ENCODE measurements around the gene NAALADL2.
A peak's percentile ranks its signal among the peaks of the same experiment; 100 is the strongest.

NAALADL2 gene

DNA sequence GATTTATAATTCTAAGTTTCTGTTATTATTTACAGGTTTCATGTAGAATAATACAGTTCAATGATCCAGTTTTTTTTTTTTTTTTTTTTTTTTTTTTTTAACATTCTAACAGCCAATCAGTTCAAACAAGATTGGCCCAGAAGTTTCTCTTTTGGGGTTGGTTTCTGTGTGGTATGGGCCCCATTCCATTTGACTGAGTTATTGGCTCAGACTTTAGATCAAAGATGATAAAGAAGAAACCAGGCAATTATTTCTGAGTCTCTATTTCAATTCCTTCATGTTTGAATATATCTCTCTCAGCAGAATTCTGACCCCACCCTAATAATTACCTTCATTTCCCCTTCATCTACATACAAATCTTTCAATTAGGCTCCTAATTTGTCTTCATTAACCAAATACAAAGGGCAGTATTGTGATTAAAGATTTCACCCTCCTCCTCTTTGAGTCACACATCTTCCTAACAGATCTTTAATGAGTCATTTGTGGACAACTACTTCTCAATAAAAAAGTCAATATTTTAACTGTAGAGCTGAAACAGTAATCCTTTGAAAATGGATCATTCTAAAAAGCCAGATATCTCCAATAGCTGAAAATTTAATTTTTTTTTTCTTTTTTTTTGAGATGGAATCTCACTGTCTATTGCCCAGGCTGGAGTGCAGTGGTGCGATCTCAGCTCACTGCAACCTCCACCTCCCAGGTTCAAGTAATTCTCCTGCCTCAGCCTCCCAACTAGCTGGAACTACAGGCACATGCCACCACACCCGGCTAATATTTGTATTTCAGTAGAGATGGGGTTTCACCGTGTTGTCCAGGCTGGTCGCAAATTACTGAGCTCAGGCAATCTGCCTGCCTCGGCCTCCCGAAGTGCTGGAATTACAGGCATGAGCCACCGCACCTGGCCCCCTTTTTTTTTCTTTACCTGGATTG lies 878.8 kb downstream of the NAALADL2 start:
- Histone ChIP-seq H3K27me3 (replicated peaks; ENCODE audit: control insufficient read depth, insufficient read depth, low read length) (no peaks in the 10 kb centered on the region), H3K9me3 (ENCODE audit: control insufficient read depth, low read length) (no peaks in the 10 kb centered on the region), H3K4me3 (ENCODE audit: low read length) (no peak overlapping the region), H3K9ac (ENCODE audit: low read length) (no peak overlapping the region), H3K36me3 (ENCODE audit: control insufficient read depth, insufficient read depth, low read length, severe bottlenecking) (no peaks in the 10 kb centered on the region), H3K4me1 (ENCODE audit: control insufficient read depth, insufficient read depth, low read length) (no peaks in the 10 kb centered on the region)
- DNase-seq (ENCODE audit: low read depth) = no peak

DNA sequence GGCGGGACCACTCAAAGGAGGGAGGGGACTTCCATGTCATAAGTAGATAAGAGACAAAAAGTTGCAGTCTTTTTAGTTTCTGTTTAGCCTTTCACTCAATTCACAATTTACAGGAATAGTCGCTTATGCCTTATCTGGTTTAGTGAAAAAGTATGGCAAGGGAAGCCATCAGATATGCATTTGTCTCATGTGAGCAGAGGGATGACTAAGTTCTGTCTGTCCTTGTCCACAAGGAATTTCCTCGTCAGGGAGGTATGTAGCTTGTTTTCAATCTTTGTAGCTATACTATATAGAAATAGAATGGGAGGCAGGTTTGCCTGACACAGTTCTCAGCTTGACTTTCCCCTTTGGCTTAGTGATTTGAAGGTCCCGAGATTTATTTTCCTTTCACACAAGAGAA lies 882.8 kb downstream of the NAALADL2 start:
- Histone ChIP-seq H3K36me3 (ENCODE audit: control insufficient read depth, insufficient read depth, low read length, severe bottlenecking) (no peaks in the 10 kb centered on the region), H3K9ac (ENCODE audit: low read length) (no peak overlapping the region), H3K4me3 (ENCODE audit: low read length) (no peak overlapping the region), H3K27me3 (replicated peaks; ENCODE audit: control insufficient read depth, insufficient read depth, low read length) (no peaks in the 10 kb centered on the region), H3K9me3 (ENCODE audit: control insufficient read depth, low read length) (no peaks in the 10 kb centered on the region), H3K4me1 (ENCODE audit: control insufficient read depth, insufficient read depth, low read length) (no peaks in the 10 kb centered on the region)
- no peak for DNase-seq (ENCODE audit: low read depth)

DNA sequence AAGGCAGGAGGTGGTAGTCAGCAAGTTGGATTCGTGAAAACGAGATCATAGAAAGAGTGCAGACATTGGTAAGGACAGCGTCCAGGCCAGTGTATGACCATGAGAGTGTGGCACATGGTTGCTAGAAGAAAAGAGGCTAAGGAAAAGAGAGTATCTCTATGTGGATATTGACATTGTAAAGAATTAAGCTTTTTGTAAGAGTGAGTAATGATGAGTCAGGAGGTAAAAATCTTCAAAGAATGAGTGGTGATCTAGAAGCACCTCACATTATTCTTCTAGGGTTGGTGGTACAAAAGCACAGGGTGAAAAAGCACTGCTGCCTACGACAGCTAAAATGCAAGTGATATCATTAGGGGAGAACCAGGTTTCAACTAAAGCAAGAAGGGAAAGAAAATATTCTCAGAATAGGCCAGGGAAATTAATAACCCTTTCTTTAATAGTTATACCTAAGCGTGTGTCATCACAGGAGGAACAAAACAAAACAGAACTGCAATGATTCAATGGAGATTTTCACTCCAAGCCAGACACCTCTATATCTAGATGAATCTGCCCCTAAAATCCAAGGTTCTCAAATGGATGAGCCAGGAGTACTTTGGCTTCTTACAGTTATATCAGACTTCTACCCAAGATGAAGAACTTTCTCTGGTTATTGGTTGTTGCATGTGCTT lies 884.7 kb downstream of the NAALADL2 start:
- H3K9me3 ChIP-seq (ENCODE audit: control insufficient read depth, low read length) = no peaks in the 10 kb centered on the region
- H3K4me1 ChIP-seq (ENCODE audit: control insufficient read depth, insufficient read depth, low read length) = no peaks in the 10 kb centered on the region
- H3K9ac ChIP-seq (ENCODE audit: low read length) = no peak overlapping the region
- H3K27me3 ChIP-seq (replicated peaks; ENCODE audit: control insufficient read depth, insufficient read depth, low read length) = no peaks in the 10 kb centered on the region
- no peak overlapping the region for H3K4me3 ChIP-seq (ENCODE audit: low read length)
- H3K36me3 ChIP-seq (ENCODE audit: control insufficient read depth, insufficient read depth, low read length, severe bottlenecking) = no peaks in the 10 kb centered on the region
- DNase-seq (ENCODE audit: low read depth) = peak; percentile 30

DNA sequence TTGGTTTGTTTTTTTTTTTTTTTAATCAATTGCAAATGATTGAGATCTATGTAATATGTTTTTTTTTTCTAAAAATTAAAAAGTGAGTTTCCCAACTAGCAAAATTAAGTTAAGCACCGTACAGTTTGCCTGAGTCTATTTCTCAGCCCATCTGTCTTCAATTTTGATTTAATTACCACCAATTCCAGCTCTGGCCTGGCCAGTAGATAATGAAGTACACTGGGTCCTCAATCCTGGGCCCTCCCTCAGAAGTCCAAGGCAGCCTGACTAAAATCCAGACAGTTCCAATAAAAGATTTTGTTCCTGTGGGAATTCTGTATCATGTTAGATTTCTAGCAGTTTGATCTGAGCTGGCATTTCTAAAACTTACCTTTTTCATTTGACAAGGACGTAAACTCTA lies 887.2 kb downstream of the NAALADL2 start:
- Histone ChIP-seq H3K27me3 (replicated peaks; ENCODE audit: control insufficient read depth, insufficient read depth, low read length) (no peaks in the 10 kb centered on the region), H3K36me3 (ENCODE audit: control insufficient read depth, insufficient read depth, low read length, severe bottlenecking) (no peaks in the 10 kb centered on the region), H3K9me3 (ENCODE audit: control insufficient read depth, low read length) (no peaks in the 10 kb centered on the region), H3K9ac (ENCODE audit: low read length) (no peak overlapping the region), H3K4me1 (ENCODE audit: control insufficient read depth, insufficient read depth, low read length) (no peaks in the 10 kb centered on the region), H3K4me3 (ENCODE audit: low read length) (no peak overlapping the region)
- no peak for DNase-seq (ENCODE audit: low read depth)

DNA sequence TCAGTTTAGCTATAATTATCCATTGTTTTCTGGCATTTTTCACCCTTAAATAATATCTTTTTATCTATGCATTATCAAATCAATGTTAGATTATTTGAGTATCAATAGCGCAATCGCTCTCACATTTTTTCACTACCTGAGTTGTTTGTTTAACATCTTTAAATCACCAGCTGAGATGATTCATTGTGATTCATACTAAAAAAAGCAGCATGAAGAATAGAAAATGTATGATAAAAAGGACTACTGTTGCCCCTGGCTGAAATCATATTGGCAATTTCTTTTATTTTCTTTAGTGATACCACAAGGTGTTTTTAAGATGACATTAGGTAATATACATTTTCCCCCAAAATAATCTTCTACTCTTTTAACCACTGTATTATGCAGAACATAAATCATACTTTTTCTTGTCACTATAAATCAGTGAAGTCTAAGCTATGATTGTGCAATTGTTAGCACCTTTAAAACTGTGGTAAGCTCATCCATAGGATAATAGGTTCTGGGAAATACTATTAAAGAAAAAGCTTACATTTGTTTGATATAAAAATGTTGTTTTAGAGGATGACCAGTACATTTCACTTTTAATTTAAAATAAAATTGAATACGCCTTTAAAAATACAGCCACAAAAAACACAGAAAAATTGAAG lies 889.1 kb downstream of the NAALADL2 start:
- no peaks in the 10 kb centered on the region for H3K4me1 ChIP-seq (ENCODE audit: control insufficient read depth, insufficient read depth, low read length)
- H3K9me3 ChIP-seq (ENCODE audit: control insufficient read depth, low read length) = no peaks in the 10 kb centered on the region
- no peak overlapping the region for H3K4me3 ChIP-seq (ENCODE audit: low read length)
- no peaks in the 10 kb centered on the region for H3K36me3 ChIP-seq (ENCODE audit: control insufficient read depth, insufficient read depth, low read length, severe bottlenecking)
- peak; percentile 31 for DNase-seq (ENCODE audit: low read depth)
- no peak overlapping the region for H3K9ac ChIP-seq (ENCODE audit: low read length)
- no peaks in the 10 kb centered on the region for H3K27me3 ChIP-seq (replicated peaks; ENCODE audit: control insufficient read depth, insufficient read depth, low read length)

DNA sequence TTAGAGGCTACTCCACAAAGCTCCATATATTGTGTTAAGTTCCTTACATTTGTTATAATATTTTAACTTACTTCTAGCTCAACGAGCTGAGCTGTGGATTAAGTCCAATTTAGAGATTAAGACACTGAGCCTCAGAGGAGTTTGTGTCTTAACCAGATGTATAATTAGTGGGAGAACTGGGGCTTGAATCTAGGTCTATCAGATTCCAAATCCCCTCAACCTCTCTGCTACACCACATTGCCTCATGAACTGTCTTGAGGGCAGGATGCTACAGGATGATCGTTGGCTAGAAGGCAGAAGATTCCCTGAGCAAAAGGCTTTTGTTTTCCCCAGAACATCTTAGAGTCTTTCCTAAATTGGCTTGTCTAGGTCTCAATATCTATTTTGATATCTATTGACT lies 890.8 kb downstream of the NAALADL2 start:
- no peaks in the 10 kb centered on the region for H3K27me3 ChIP-seq (replicated peaks; ENCODE audit: control insufficient read depth, insufficient read depth, low read length)
- no peak overlapping the region for H3K9ac ChIP-seq (ENCODE audit: low read length)
- no peaks in the 10 kb centered on the region for H3K4me1 ChIP-seq (ENCODE audit: control insufficient read depth, insufficient read depth, low read length)
- no peak for DNase-seq (ENCODE audit: low read depth)
- no peaks in the 10 kb centered on the region for H3K36me3 ChIP-seq (ENCODE audit: control insufficient read depth, insufficient read depth, low read length, severe bottlenecking)
- no peak overlapping the region for H3K4me3 ChIP-seq (ENCODE audit: low read length)
- H3K9me3 ChIP-seq (ENCODE audit: control insufficient read depth, low read length) = no peaks in the 10 kb centered on the region

DNA sequence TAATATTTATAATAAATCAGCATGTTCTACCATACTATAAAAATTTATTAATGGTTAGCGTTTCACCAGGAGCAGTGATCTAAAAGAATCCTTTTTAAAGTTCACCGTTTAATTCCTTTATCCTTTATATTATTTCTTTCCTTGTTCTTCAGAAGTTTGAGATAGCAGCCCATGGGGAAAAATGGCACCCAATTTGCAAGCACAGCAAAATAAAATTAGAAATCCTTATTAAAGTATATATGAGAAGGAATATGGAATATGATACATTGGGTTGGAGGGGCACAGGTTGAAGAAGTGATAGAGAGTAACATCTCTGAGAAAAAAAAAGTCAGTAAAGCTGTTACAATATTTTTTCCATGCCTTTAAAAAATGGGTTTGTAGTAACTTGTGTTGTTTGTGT lies 892.0 kb downstream of the NAALADL2 start:
- Histone ChIP-seq H3K9me3 (ENCODE audit: control insufficient read depth, low read length) (no peaks in the 10 kb centered on the region), H3K27me3 (replicated peaks; ENCODE audit: control insufficient read depth, insufficient read depth, low read length) (no peaks in the 10 kb centered on the region), H3K36me3 (ENCODE audit: control insufficient read depth, insufficient read depth, low read length, severe bottlenecking) (no peaks in the 10 kb centered on the region), H3K4me3 (ENCODE audit: low read length) (no peak overlapping the region), H3K4me1 (ENCODE audit: control insufficient read depth, insufficient read depth, low read length) (no peaks in the 10 kb centered on the region), H3K9ac (ENCODE audit: low read length) (no peak overlapping the region)
- DNase-seq (ENCODE audit: low read depth) = no peak

DNA sequence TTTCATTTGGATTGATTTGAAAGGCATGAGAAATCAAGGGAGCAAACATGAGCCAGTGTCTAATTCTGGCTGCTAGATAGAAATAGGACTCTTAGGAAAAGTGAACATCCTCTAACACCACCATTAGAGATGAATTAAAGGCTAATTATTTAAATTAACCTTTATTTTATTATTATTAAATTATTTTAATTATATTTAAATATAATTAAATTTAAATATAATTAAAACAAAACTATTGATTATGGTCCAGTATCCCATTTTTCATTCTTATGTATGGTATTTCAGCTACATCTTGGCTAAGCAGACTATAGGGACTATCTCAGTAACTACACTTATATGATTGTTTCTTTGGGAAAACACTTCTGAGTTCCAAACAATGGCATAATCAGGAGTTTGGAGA lies 904.8 kb downstream of the NAALADL2 start:
- H3K27me3 ChIP-seq (replicated peaks; ENCODE audit: control insufficient read depth, insufficient read depth, low read length) = no peaks in the 10 kb centered on the region
- no peak for DNase-seq (ENCODE audit: low read depth)
- H3K36me3 ChIP-seq (ENCODE audit: control insufficient read depth, insufficient read depth, low read length, severe bottlenecking) = no peaks in the 10 kb centered on the region
- no peak overlapping the region for H3K9ac ChIP-seq (ENCODE audit: low read length)
- H3K4me3 ChIP-seq (ENCODE audit: low read length) = no peak overlapping the region
- no peaks in the 10 kb centered on the region for H3K9me3 ChIP-seq (ENCODE audit: control insufficient read depth, low read length)
- no peaks in the 10 kb centered on the region for H3K4me1 ChIP-seq (ENCODE audit: control insufficient read depth, insufficient read depth, low read length)

DNA sequence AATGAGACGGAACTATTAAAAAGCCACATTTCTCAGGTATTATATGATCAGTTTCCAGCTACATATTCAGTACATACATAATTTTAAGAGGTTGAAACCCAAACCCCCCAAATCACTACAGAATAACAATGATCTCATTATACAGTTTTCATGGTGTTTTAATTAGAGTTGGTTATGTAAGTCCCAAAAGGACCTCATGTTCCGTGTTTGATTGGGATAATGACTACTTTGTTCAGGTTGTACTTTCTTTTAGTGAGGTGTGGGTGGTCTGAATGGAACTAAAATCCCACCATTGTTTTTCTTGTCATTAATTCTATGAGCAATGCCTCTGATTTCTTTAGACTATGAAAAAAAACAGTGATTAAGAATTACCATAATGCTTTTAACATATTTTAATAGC lies 905.6 kb downstream of the NAALADL2 start:
- H3K36me3 ChIP-seq (ENCODE audit: control insufficient read depth, insufficient read depth, low read length, severe bottlenecking) = no peaks in the 10 kb centered on the region
- no peak for DNase-seq (ENCODE audit: low read depth)

DNA sequence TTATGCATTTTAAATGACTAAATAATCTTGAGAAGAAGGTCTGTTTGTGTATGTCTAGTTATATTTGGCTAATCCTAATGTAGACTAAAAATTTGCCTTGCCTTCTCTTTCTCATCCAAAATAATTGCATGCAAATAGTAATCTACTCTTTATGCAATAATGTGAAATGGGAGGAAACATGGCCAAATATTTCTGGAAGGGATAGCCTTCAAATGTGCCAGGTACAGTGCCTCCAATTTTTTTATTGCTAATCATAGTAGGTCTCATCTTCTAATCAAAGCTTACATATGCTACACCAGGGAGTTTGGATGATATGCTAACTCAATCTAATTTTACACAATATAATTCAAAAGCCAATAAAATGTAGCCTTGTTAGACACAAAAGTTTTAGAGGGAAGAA lies 911.3 kb downstream of the NAALADL2 start:
- no peak for DNase-seq (ENCODE audit: low read depth)
- H3K9ac ChIP-seq (ENCODE audit: low read length) = no peak overlapping the region

More for the DNA sequence above, 905.6 kb downstream of the NAALADL2 start:
- Histone ChIP-seq H3K4me1 (ENCODE audit: control insufficient read depth, insufficient read depth, low read length) (no peaks in the 10 kb centered on the region), H3K4me3 (ENCODE audit: low read length) (no peak overlapping the region), H3K27me3 (replicated peaks; ENCODE audit: control insufficient read depth, insufficient read depth, low read length) (no peaks in the 10 kb centered on the region), H3K9me3 (ENCODE audit: control insufficient read depth, low read length) (no peaks in the 10 kb centered on the region), H3K9ac (ENCODE audit: low read length) (no peak overlapping the region)

DNA sequence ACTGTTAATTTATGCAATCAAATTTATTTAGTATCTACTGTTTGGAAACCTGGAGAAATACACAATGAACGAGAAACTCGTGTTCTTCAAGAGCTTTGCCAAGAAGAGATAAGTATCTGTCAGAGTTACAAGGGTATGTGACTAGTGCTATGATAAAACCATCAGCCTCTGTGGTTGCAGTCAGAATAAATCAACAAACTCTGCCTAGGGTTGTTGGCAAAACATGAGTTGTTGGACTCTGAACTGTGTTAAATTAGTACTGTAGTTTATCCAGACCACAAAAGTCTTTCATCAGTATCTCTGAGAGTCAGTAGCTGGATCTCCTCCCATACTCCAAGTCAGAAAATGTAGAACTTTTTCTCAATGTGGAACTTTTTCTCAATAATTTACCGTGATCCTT lies 918.4 kb downstream of the NAALADL2 start:
- Histone ChIP-seq H3K27me3 (replicated peaks; ENCODE audit: control insufficient read depth, insufficient read depth, low read length) (no peaks in the 10 kb centered on the region), H3K36me3 (ENCODE audit: control insufficient read depth, insufficient read depth, low read length, severe bottlenecking) (no peaks in the 10 kb centered on the region), H3K9me3 (ENCODE audit: control insufficient read depth, low read length) (no peaks in the 10 kb centered on the region), H3K4me1 (ENCODE audit: control insufficient read depth, insufficient read depth, low read length) (no peaks in the 10 kb centered on the region), H3K9ac (ENCODE audit: low read length) (no peak overlapping the region), H3K4me3 (ENCODE audit: low read length) (no peak overlapping the region)
- peak; percentile 40 for DNase-seq (ENCODE audit: low read depth)

More for the DNA sequence above, 911.3 kb downstream of the NAALADL2 start:
- H3K9me3 ChIP-seq (ENCODE audit: control insufficient read depth, low read length) = no peaks in the 10 kb centered on the region
- H3K27me3 ChIP-seq (replicated peaks; ENCODE audit: control insufficient read depth, insufficient read depth, low read length) = no peaks in the 10 kb centered on the region
- H3K36me3 ChIP-seq (ENCODE audit: control insufficient read depth, insufficient read depth, low read length, severe bottlenecking) = no peaks in the 10 kb centered on the region
- H3K4me3 ChIP-seq (ENCODE audit: low read length) = no peak overlapping the region
- H3K4me1 ChIP-seq (ENCODE audit: control insufficient read depth, insufficient read depth, low read length) = no peaks in the 10 kb centered on the region

Measured in adipocyte (in vitro differentiated cells).